Pancreas (tissue), 10 donors: ENCODE results near the gene LRRN2. TPM values are rescaled to one million over a fixed set of nuclear protein-coding genes. Genes with fewer than 3 reads are reported as not detected.

Experiments used
- ATAC-seq, 4 donors: fragments of 200-7000 bp; cut with Tn5 transposase; one replicate each; pipeline versions ENCODE4 v1.8.0 to v1.9.1; 2020; ENCODE audit warnings: mild to moderate bottlenecking in 4 of 4, moderate library complexity in 4 of 4
- DNase-seq, 6 donors: peaks; one replicate each; pipeline ENCODE4 v3.0.0-alpha.2; 2020
- FAIRE-seq: peaks from 2 replicates; lab custom pipeline; 2012; peaks lifted over from hg19 to GRCh38; lab: Jason Lieb, UNC
- H3K27ac ChIP-seq, 4 donors: fragments of 200-600 bp; sonication (generic); 1 replicate in 3 of 4; 2 replicates in 1 of 4; pipeline versions ENCODE4 v1.5.0 to v1.8.0; 2020
- H3K27me3 ChIP-seq, 4 donors: fragments of 200-600 bp; one replicate each; pipeline ENCODE4 v1.8.0; 2021
- H3K36me3 ChIP-seq, 3 donors: fragments of 200-600 bp; sonication (generic) in 1 of 3; one replicate each; pipeline versions ENCODE4 v1.5.0 to v1.8.0; 2020 to 2021
- H3K4me1 ChIP-seq, 3 donors: fragments of 200-600 bp; one replicate each; pipeline ENCODE4 v1.8.0; 2021
- H3K4me3 ChIP-seq, 4 donors: fragments of 200-600 bp; sonication (generic) in 2 of 4; one replicate each; pipeline versions ENCODE4 v1.5.0 to v1.8.0; 2020 to 2021
- H3K9me3 ChIP-seq, 4 donors: fragments of 200-600 bp; one replicate each; pipeline ENCODE4 v1.8.0; 2021
- CTCF ChIP-seq, 4 donors: fragments of 200-600 bp; sonication (generic) in 3 of 4; IDR thresholded peaks; one replicate each; pipeline versions ENCODE4 v1.5.0 to v1.8.0; 2021; ENCODE audit warnings: antibody characterized with exemption in 4 of 4
- WGBS, 2 donors: extraction: QIAGEN DNeasy Blood & Tissue Kit; methylation state at CpG; one replicate each; pipeline ENCODE4 v1.1.7; 2013; 5-methylcytosine and 5-hydroxymethylcytosine counted together
- intact Hi-C, 3 donors: fragments of 100-400 bp; cut with DNase I; formaldehyde crosslinking; loops; one replicate each; pipeline versions ENCODE4 v1.11.1 to v1.14.2; 2022
- polyA plus RNA-seq, 2 donors: library from polyadenylated mRNA; stranded (reverse); fragments of 200-250 nt; gene quantifications; one replicate each; pipeline ENCODE4 v1.2.3, GENCODE V29; 2013
- total RNA-seq, 6 donors: library from RNA; stranded (reverse); fragmentation: NEBNext Ultra II Directional in 4 of 6; extraction: Animal tissue kit (Norgen Biotek cat#: 25700) in 4 of 6; gene quantifications; one replicate each; pipeline versions ENCODE4 v1.2.1 to v1.2.4, GENCODE V29; 2021 to 2023
- donor health status: healthy with polysubstance abuse.
- donor health status: DM: no; HTN: no; CAD: no; lungs with moderate emphysema.
- donor health status: DM: no; HTN: no; CAD: no.
- donor health status: control.
- donor health status: control.
- donor health status: Bipolar disorder and iron deficiency.
- donor health status: DM: yes; HTN: yes; CAD: no.
- donor health status: DM: no; HTN: no; CAD: no.
- donor health status: DM: no; HTN: no; CAD: no.
- donor health status: DM: yes; HTN: yes; CAD: no.

Gene LRRN2
- total and polyA plus RNA-seq, 8 donors, result 0.24 to 3.7 (median 0.58) TPM

GRCh38 chr1:204705493-204705811 lies 19.9 kb upstream of the LRRN2 start:
- FAIRE-seq (no peak), DNase-seq (no peak), ATAC-seq (no peak)
- no peak overlapping the region for H3K4me3 ChIP-seq
- no peaks in the 10 kb centered on the region for H3K36me3 ChIP-seq
- H3K27me3 ChIP-seq, result no peaks in the 10 kb centered on the region
- 64 to 73% methylated on average over 5 of the region's 5 CpGs for WGBS, 2 donors
- TF ChIP-seq CTCF (IDR thresholded peaks at IDR 0.05), result no peak
- H3K27ac ChIP-seq, result no peak overlapping the region
- no peaks in the 10 kb centered on the region for H3K9me3 ChIP-seq
- intact Hi-C loops, result no loop called here
- no peaks in the 10 kb centered on the region for H3K4me1 ChIP-seq

GRCh38 chr1:204704794-204705492 lies 19.4 kb upstream of the LRRN2 start:
- WGBS, 2 donors, result 79 to 85% methylated on average over 4 of the region's 4 CpGs
- no peak overlapping the region for H3K4me3 ChIP-seq
- H3K27me3 ChIP-seq, result no peaks in the 10 kb centered on the region
- FAIRE-seq (no peak), DNase-seq (no peak), ATAC-seq (no peak)
- intact Hi-C loops, result no loop called here
- H3K27ac ChIP-seq, result no peak overlapping the region
- no peaks in the 10 kb centered on the region for H3K4me1 ChIP-seq
- TF ChIP-seq CTCF (IDR thresholded peaks at IDR 0.05), result no peak
- H3K36me3 ChIP-seq, result no peaks in the 10 kb centered on the region
- H3K9me3 ChIP-seq, result no peaks in the 10 kb centered on the region

GRCh38 chr1:204703826-204704612 lies 18.5 kb upstream of the LRRN2 start:
- no peak overlapping the region for H3K4me3 ChIP-seq
- DNase-seq, result no peak
- intact Hi-C loops, result no loop called here
- no peaks in the 10 kb centered on the region for H3K27me3 ChIP-seq
- no peaks in the 10 kb centered on the region for H3K9me3 ChIP-seq
- ATAC-seq, result no peak
- no peaks in the 10 kb centered on the region for H3K4me1 ChIP-seq
- H3K36me3 ChIP-seq, result no peaks in the 10 kb centered on the region
- 71 to 72% methylated on average over 16 of the region's 16 CpGs for WGBS, 2 donors
- no peak for TF ChIP-seq CTCF (IDR thresholded peaks at IDR 0.05)
- FAIRE-seq, result no peak
- no peak overlapping the region for H3K27ac ChIP-seq

- WGBS, 2 donors, result 40 to 42% methylated on average over 5 of the region's 5 CpGs
- no peak overlapping the region for H3K27ac ChIP-seq
- H3K36me3 ChIP-seq, result no peaks in the 10 kb centered on the region
- DNase-seq, result no peak
- no peaks in the 10 kb centered on the region for H3K9me3 ChIP-seq
- FAIRE-seq, result no peak
- no peaks in the 10 kb centered on the region for H3K4me1 ChIP-seq
- TF ChIP-seq CTCF (IDR thresholded peaks at IDR 0.05), result no peak
- intact Hi-C loops, result no loop called here
- no peaks in the 10 kb centered on the region for H3K27me3 ChIP-seq
- H3K4me3 ChIP-seq, result no peak overlapping the region
- ATAC-seq, result no peak
Observed at GRCh38 chr1:204703268-204703664, 17.7 kb upstream of the LRRN2 start.
